NCI-H1930 (cell line): ENCODE results near the gene GPR34.
"Not testable (repeated sequence)": the region's sequence is repeated elsewhere in the genome, so short reads cannot be mapped to it uniquely, and the experiment has no call there.

Experiments used
- DNase-seq, 2 experiments: peaks; one replicate each; lab custom pipeline; 2025; lab: John Stamatoyannopoulos, UW

The GPR34 gene

GRCh38 chrX:41693024-41693423, 4.3 kb downstream of the GPR34 start:
- no peak for DNase-seq

- DNase-seq, result no peak
These were observed 6.7 kb downstream of the GPR34 start for GRCh38 chrX:41695426-41695825.

DNA sequence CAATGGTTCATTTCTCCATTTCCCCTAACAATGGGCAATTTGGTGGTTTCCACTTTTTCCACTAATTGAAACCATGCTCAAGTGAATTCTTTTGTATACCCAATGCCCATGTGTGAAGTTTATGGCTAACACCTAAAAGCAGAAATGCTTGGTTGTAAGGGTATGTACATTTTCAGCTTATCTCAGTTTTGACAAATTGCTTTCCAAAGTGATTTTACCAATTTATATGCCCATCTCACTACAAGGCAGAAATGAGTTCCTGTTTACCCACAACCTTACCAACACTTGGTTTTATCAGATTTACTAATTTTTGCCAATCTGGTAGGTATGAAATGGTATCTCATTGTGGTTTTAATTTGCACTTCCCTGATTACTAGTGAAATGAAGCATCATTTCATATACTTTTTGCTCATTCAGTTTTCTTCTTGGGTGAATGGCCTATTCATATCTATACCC, 14.8 kb downstream of the GPR34 start:
- no peak for DNase-seq

DNA sequence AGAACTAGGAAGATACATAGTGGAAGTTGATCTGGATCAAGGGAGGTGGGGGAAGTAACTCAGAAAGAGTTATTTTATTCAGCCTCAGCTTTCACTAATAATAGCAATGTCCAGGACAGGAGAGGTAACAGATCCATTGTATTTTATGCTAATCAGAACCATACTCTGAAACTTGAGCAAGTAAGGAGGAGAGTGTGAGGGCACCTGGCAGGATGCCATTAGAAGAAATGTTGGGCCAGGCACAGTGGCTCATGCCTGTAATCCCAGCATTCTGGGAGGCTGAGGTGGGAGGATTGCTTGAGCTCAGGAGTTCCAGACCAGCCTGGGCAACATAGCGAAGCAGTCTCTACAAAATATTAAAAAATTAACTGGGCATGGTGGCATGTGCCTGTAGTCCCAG, 16.3 kb downstream of the GPR34 start:
- no peak for DNase-seq

- no peak for DNase-seq
These were observed 17.1 kb downstream of the GPR34 start for GRCh38 chrX:41705680-41706374.

GRCh38 chrX:41707218-41707617, 18.4 kb downstream of the GPR34 start:
- DNase-seq, result no peak

DNA sequence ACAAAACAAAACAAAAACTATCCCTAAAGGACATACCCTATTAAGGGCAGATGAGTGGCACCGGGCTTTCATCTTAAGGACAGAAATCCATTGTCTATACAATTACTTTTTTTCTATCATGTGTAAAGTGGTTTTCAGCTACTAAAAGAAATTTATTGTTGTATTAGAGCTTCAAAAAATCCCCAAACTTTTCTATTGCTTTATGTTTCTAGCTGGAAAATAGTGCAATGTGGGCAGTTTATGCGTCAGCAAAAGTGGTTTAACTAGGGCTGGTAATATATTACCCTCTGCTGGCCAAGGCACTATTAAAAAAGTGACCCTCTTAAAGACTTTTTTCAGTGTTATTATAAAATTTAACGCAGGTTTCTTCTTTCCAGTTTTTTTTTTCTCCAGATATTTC, 19.7 kb downstream of the GPR34 start:
- DNase-seq, result no peak

DNA sequence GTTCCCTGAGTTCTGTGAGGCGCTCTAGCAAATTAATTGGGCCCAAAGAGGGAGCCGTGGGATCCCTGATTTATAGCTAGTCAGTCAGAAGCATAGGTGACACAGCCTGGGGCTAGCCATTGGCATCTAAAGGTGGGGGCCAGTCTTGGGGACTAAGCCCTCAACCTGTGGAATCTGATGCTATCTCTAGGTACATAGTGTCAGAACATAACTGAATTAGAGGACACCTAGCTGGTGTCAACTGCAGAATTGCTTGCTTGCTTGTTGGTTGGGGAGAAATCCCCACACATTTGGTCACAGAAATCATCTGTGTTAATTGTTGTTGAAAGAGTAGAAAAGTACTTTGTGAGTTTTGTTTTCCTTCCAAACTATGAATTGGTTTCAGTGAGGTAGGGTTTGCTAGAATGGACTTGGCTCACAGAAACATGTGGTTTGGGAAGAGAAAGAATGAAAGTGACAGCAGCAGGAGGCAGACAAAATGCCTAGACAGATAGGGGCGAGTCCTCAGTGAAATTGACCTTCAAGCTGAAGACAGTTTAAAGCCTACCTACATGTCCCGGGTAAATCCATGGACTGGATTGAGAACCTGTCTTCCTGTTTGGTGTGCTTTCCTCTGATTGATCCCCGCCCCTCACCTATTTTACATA, 22.4 kb downstream of the GPR34 start:
- DNase-seq, result no peak

DNA sequence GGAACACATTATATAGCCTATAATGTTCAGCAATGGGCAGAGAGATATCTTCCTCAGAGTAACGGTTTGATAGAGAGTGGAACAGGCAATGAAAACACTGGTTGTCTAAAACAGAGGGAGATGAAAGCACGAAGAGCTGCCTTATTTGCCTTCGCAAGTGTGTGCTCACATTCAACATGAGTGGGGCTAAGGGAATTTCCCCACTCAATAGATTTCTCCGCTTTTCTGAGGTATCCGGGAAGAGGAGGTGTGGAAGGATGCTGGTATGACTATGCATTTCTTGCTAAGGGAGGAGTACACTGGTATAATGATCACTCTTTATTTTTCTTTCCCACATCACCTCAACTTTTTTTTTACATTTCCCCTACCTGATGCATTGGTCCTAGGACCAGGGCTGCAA, 27.4 kb downstream of the GPR34 start:
- DNase-seq, result no peak

GRCh38 chrX:41716767-41717473, 28.1 kb downstream of the GPR34 start:
- no peak for DNase-seq

DNA sequence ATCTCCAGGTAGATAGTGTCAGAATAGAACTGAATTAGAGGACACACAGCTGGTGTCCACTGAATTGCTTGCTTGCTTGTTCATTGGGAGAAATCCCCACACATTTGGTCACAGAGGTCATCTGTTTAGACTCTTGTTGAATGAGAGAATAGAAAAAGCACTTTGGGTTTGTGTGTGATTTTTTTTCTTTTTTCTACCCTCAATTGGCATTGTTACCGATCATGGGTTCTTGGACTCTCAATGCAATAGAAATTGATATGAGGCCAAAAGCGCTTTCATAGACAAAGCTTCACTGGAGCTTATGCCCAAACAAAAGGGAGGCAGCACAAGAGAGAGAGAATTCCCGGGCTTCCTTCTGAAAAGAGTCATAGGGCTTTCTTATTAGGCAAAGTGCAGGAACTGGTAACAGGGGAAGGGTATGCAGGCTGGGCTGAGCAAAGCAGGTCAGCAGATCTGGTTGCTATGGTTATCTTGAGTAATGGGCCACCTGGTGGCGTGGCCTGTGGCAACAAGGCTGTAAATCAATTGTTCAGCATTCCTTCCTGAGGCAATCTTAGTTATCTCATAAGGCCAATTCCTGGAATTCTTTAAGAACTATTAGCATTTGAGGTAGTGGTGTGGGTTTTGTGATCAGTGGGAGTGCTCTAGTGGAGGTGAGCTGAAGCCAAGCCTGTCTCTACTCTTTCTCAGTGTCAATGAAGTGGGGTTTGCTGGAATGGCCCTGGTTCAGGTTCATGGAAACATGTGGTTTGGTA, 29.9 kb downstream of the GPR34 start:
- no peak for DNase-seq

DNA sequence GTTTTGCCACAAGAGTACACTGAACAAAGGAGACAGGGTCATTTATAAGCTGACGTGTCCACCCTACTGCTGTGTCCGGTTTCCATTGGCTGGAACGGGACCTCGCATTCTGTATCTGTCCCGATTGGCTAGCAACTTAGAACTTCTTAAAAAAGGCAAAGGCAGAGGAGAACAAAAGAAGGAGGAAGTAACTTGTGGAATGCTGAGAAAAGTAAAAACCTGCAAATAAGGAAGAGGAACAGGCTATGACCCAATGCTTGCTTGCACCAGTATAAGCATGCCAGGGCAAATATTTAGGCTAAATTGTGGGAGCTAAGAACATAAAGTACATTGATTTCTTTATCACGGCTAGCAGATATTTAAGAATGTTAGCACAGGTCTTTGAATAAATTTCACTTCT, 30.8 kb downstream of the GPR34 start:
- not testable (repeated sequence) for DNase-seq

DNA sequence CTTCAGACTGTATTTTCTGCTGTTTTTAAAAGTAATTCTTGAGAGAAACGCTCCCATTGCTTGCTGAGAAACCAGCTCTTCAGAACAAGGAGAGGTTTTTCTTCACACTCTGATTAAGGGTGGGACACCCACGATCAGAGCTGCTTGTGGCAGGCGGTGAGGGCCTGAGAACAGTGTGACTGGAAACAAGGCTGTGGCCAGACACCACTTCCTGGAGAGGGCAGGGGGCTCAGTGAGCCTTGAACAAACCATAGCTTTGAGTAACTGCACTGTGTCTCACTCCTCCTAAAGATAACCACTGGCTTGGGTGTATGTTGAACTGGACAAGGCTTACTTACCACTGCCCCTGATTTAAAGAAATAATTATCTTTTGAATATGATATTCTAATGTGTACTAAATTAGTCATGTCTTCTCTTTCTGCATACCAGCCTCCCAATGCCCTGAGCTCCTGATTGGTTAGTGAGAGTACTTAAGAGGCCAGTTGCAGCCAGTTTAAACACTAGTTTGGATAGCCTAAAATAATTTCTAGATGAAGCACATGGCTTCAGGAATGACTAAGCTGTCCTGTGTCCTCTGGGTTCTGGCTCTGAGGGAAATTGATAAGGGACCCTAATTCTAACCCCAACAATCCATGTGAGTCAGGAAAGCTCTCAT, 31.5 kb downstream of the GPR34 start:
- no peak for DNase-seq

- DNase-seq, result no peak
These were observed 32.8 kb downstream of the GPR34 start for GRCh38 chrX:41721590-41721989.

DNA sequence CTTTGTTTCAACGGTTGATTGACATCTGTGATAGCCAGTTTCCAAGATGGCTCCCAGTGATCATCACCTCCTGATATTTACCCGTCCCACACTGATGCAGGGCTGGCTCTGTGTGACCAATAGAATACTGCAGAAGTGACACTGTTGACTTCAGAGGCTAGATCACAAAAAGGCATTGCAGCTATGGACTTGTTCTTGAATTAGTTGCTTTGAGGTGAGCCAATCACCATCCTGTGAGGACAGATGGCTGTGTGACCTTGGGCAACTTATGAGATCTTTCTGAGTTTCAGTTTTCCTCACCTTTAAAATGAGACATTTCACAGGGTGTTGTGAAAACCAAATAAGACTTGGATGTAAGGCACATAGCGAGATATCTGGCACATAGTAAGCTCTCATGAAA, 33.4 kb downstream of the GPR34 start:
- DNase-seq, result no peak

GRCh38 chrX:41722816-41723618, 34.2 kb downstream of the GPR34 start:
- DNase-seq, result no peak

- DNase-seq, result no peak
These were observed 35.1 kb downstream of the GPR34 start, which contains the start of gene GPR82 for GRCh38 chrX:41723826-41724225. TSS of gene GPR82 (plus strand) at chrX:41724181. CDS start at chrX:41727027, 2,846 bp downstream.

DNA sequence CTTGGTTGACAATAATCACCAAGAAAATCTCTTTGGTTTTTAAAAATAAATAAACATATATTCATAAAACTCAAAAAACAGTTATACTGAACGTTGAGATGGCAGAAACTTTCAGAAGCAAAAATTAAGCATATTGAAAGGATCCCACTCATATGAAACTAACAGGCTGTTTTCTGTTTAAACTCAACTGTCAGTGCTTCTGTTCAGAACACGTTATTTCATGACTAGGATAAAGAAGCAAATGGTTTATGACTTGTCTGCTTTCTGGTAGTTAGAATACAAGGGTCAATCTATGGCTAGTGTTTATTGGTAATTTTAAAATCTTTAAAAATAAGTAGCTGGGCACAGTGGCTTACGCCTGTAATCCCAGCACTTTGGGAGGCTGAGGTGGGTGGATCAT, 39.4 kb downstream of the GPR34 start:
- DNase-seq, result no peak

- DNase-seq, result no peak
These were observed 41.3 kb downstream of the GPR34 start for GRCh38 chrX:41730081-41730480.

DNA sequence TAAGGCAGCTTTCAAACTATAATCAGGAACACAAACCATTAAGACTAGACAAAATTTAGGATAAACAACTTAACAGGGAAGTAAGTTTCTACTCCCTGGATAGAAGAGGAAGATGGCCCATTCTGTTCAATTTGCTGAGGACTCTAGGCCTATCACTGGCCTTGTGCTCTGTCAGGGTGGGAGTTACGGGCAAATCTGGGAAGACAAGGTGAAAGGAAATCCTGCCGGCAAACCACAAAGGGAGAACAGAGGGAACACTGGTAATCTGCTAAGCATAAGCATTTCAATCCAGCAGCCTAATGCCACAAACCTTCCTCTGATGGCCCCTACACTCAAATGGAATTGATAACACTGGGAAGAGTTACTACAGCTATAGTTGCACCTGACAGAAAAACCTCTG, 43.5 kb downstream of the GPR34 start:
- no peak for DNase-seq

DNA sequence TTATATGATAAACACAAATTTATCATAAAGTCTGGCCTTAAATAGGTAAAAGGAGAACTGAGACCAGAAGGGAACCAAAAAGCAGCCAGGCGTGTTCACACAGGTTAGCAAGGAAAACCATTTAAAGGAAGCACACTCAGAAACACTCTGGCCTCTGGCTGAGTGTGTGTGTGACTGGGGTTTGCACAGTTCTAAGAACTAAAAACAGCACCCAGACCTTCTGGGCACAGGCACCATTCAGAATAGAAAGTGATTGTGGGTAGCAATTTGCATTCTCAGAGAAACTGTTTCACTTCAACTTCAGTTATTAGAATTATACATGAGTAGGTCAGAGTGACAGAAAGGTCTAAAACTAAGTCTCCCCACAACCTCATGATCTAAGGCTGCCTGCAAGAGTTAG, 45.2 kb downstream of the GPR34 start:
- DNase-seq, result no peak
